HCT116 (cell line): Measurements from ENCODE around the gene CFAP61. TPM values are rescaled to one million over a fixed set of nuclear protein-coding genes. Genes with fewer than 3 reads are reported as not detected.

Experiments
- ATAC-seq: fragments of 200-7000 bp; cut with Tn5 transposase; 2 replicates; pipeline ENCODE4 v1.9.1; 2020; ENCODE audit warnings: mild to moderate bottlenecking, moderate library complexity
- BruUV-seq: library from RNA; stranded (reverse); fragments of 400-500 nt; replicated peaks from 2 replicates; lab custom pipeline; 2021; lab: Mats Ljungman, UMichigan
- CTCF ChIA-PET: fragments of 300-600 bp; sonication (Branson Sonifier 250); formaldehyde crosslinking; loops from one replicate; lab custom pipeline; 2021; ENCODE audit warnings: antibody characterized with exemption; lab: Charles Lee
- POLR2A ChIA-PET: fragments of 300-600, 350-600 bp; sonication (Branson Sonifier 250); formaldehyde crosslinking; loops from one replicate; lab custom pipeline; 2021; ENCODE audit warnings: antibody characterized with exemption; lab: Charles Lee
- RAD21 ChIA-PET, 2 experiments: fragments of 300-600 bp; sonication (Branson Sonifier 250); formaldehyde crosslinking; loops; one replicate each; lab custom pipeline; 2023; ENCODE audit warnings: low total read pairs in 2 of 2; ENCODE audit not compliant: uncharacterized antibody in 2 of 2, unreplicated experiment in 2 of 2, low non-redundant PET in 1 of 2; lab: Charles Lee
- DNase-seq: peaks from one replicate; pipeline ENCODE4 v3.0.0-alpha.2; 2010; ENCODE audit warnings: low read depth, low spot score
- H2AFZ ChIP-seq: fragments of 200-600 bp; shearing (Covaris generic), sonication (generic); 2 replicates; pipeline ENCODE4 v1.6.1; 2017; ENCODE audit warnings: low read depth, mixed run types, mixed read lengths, antibody characterized with exemption, low read length; ENCODE audit not compliant: poor library complexity, severe bottlenecking
- H3K27ac ChIP-seq: 2 replicates; pipeline ENCODE4 v1.5.1; 2012; ENCODE audit warnings: low read depth, low read length
- H3K27me3 ChIP-seq: fragments of 200-600 bp; sonication (generic); 2 replicates; pipeline ENCODE4 v1.6.1; 2016; ENCODE audit warnings: mixed run types, low read length, mixed read lengths; ENCODE audit not compliant: insufficient read depth
- H3K36me3 ChIP-seq, 2 experiments: fragments of 200-500 bp in 1 of 2; fragments of 200-600 bp in 1 of 2; sonication (Bioruptor generic) in 1 of 2; sonication (generic) in 1 of 2; 2 replicates each; pipeline versions ENCODE4 v1.5.1 to v1.6.1; 2014 to 2016; ENCODE audit warnings: low read length in 2 of 2, inconsistent platforms in 1 of 2, mixed read lengths in 1 of 2, mixed run types in 1 of 2; ENCODE audit not compliant: insufficient read depth in 2 of 2, control insufficient read depth in 1 of 2
- H3K4me1 ChIP-seq, 2 experiments: fragments of 200-600 bp in 1 of 2; sonication (generic) in 1 of 2; 2 replicates each; pipeline versions ENCODE4 v1.5.1 to v1.6.1; 2012 to 2017; ENCODE audit warnings: low read length in 2 of 2, inconsistent platforms in 1 of 2, mild to moderate bottlenecking in 1 of 2, mixed read lengths in 1 of 2, mixed run types in 1 of 2, moderate library complexity in 1 of 2; ENCODE audit not compliant: insufficient read depth in 2 of 2, control insufficient read depth in 1 of 2
- H3K4me2 ChIP-seq: fragments of 200-600 bp; sonication (generic); 2 replicates; pipeline ENCODE4 v1.6.1; 2017; ENCODE audit warnings: mixed run types, low read length, mixed read lengths
- H3K4me3 ChIP-seq, 2 experiments: fragments of 200-600 bp in 1 of 2; sonication (generic) in 1 of 2; replicated peaks in 1 of 2; 2 replicates each; pipeline ENCODE4 v1.5.1; 2011 to 2016; ENCODE audit warnings: low read length in 2 of 2, control low read depth in 1 of 2, low read depth in 1 of 2, mild to moderate bottlenecking in 1 of 2, mixed read lengths in 1 of 2, mixed run types in 1 of 2
- H3K79me2 ChIP-seq: fragments of 200-600 bp; sonication (generic); 2 replicates; pipeline ENCODE4 v1.6.1; 2017; ENCODE audit warnings: mild to moderate bottlenecking, mixed run types, low read length, moderate library complexity, mixed read lengths; ENCODE audit not compliant: insufficient read depth
- H3K9ac ChIP-seq: fragments of 200-600 bp; sonication (generic); 2 replicates; pipeline ENCODE4 v1.6.1; 2016; ENCODE audit warnings: low read length, mixed read lengths
- H3K9me2 ChIP-seq: fragments of 200-600 bp; sonication (generic), shearing (Covaris generic); 2 replicates; pipeline ENCODE4 v1.6.1; 2017; ENCODE audit warnings: mixed run types, mild to moderate bottlenecking, moderate library complexity; ENCODE audit not compliant: insufficient read depth
- H3K9me3 ChIP-seq, 2 experiments: fragments of 200-500 bp in 1 of 2; fragments of 200-600 bp in 1 of 2; sonication (Bioruptor generic) in 1 of 2; sonication (generic) in 1 of 2; 2 replicates each; pipeline ENCODE4 v1.6.1; 2014 to 2017; ENCODE audit warnings: low read length in 2 of 2, mixed read lengths in 2 of 2, inconsistent platforms in 1 of 2, low read depth in 1 of 2, mild to moderate bottlenecking in 1 of 2, mixed run types in 1 of 2, moderate library complexity in 1 of 2; ENCODE audit not compliant: control insufficient read depth in 1 of 2, insufficient read depth in 1 of 2
- H4K20me1 ChIP-seq: fragments of 200-600 bp; sonication (generic), shearing (Covaris generic); 2 replicates; pipeline ENCODE4 v1.6.1; 2017; ENCODE audit warnings: mixed run types, mild to moderate bottlenecking, moderate library complexity; ENCODE audit not compliant: insufficient read depth
- CEBPB ChIP-seq: IDR thresholded peaks from 2 replicates; pipeline ENCODE4 v1.6.1; 2012; ENCODE audit warnings: low read depth
- EGR1 ChIP-seq: IDR thresholded peaks from 2 replicates; pipeline ENCODE4 v1.6.1; 2012; ENCODE audit warnings: low read depth
- ELF1 ChIP-seq: IDR thresholded peaks from 2 replicates; pipeline ENCODE4 v1.6.1; 2012; ENCODE audit warnings: low read depth, borderline replicate concordance
- EZH2 ChIP-seq: fragments of 200-600 bp; sonication (generic); IDR thresholded peaks from 2 replicates; pipeline ENCODE4 v1.6.1; 2017; ENCODE audit warnings: antibody characterized with exemption, mixed run types
- FOSL1 ChIP-seq: IDR thresholded peaks from 2 replicates; pipeline ENCODE4 v1.6.1; 2012; ENCODE audit warnings: low read depth
- JUND ChIP-seq: IDR thresholded peaks from 2 replicates; pipeline ENCODE4 v1.6.1; 2012
- POLR2A ChIP-seq: IDR thresholded peaks from 2 replicates; pipeline ENCODE4 v1.7.0; 2011; ENCODE audit warnings: borderline replicate concordance; ENCODE audit not compliant: insufficient read depth, insufficient read length; ENCODE audit errors: extremely low read depth
- POLR2AphosphoS5 ChIP-seq: IDR thresholded peaks from 2 replicates; pipeline ENCODE4 v1.6.1; 2011; ENCODE audit warnings: mild to moderate bottlenecking, low read depth, low read length, moderate library complexity
- RAD21 ChIP-seq: IDR thresholded peaks from 2 replicates; pipeline ENCODE4 v1.6.1; 2012; ENCODE audit warnings: low read depth, mild to moderate bottlenecking
- SP1 ChIP-seq: IDR thresholded peaks from 2 replicates; pipeline ENCODE4 v1.6.1; 2012; ENCODE audit warnings: low read depth
- SRF ChIP-seq: IDR thresholded peaks from 2 replicates; pipeline ENCODE4 v1.6.1; 2012; ENCODE audit warnings: low read depth
- TCF7L2 ChIP-seq: IDR thresholded peaks from 2 replicates; pipeline ENCODE4 v1.7.0; 2011; ENCODE audit warnings: borderline replicate concordance, inconsistent platforms; ENCODE audit not compliant: insufficient read depth, insufficient read length; ENCODE audit errors: extremely low read depth
- YY1 ChIP-seq: IDR thresholded peaks from 2 replicates; pipeline ENCODE4 v1.6.1; 2011; ENCODE audit warnings: low read length, low read depth, moderate library complexity, mild to moderate bottlenecking; ENCODE audit not compliant: insufficient replicate concordance; ENCODE audit errors: extremely low read depth
- ZFX ChIP-seq: fragments of 450-650 bp; IDR thresholded peaks from 2 replicates; pipeline ENCODE4 v1.6.1; 2017
- ZNF274 ChIP-seq: fragments of 200-500 bp; sonication (Bioruptor generic); IDR thresholded peaks from 2 replicates; pipeline ENCODE4 v1.6.1; 2014; ENCODE audit warnings: mild to moderate bottlenecking, low read depth, low read length, inconsistent platforms
- intact Hi-C: fragments of 100-400 bp; cut with micrococcal nuclease; formaldehyde crosslinking; loops from 2 replicates; pipeline ENCODE4 v1.10.0; 2022
- total RNA-seq: library from RNA; stranded (reverse); gene quantifications from one replicate; pipeline ENCODE4 v1.2.1, GENCODE V29; 2021; ENCODE audit not compliant: unreplicated experiment
- TF ChIP-seq, protein P1 (sequence below): IDR thresholded peaks from 2 replicates; pipeline ENCODE4 v1.6.1; 2011; ENCODE audit warnings: mild to moderate bottlenecking, low read length, moderate library complexity; ENCODE audit not compliant: insufficient replicate concordance; ENCODE audit errors: extremely low read depth
- TF ChIP-seq, protein P2 (sequence below): IDR thresholded peaks from 2 replicates; pipeline ENCODE4 v1.6.1; 2012
- TF ChIP-seq, protein P3 (sequence below), 3 experiments: fragments of 200-600 bp in 1 of 3; sonication (generic) in 1 of 3; IDR thresholded peaks in 2 of 3; conservative IDR thresholded peaks in 1 of 3; 2 replicates each; pipeline ENCODE4 v1.5.1; 2012 to 2017; ENCODE audit warnings: low read depth in 2 of 3, low read length in 2 of 3, antibody characterized with exemption in 1 of 3, borderline replicate concordance in 1 of 3, control low read depth in 1 of 3, mild to moderate bottlenecking in 1 of 3, mixed read lengths in 1 of 3, mixed run types in 1 of 3, moderate library complexity in 1 of 3; ENCODE audit not compliant: insufficient read depth in 1 of 3
- TF ChIP-seq, protein P4 (sequence below): IDR thresholded peaks from 2 replicates; pipeline ENCODE4 v1.6.1; 2012

Gene CFAP61
- total RNA-seq, 1 experiment from 2014 or later = 1.7 TPM

DNA sequence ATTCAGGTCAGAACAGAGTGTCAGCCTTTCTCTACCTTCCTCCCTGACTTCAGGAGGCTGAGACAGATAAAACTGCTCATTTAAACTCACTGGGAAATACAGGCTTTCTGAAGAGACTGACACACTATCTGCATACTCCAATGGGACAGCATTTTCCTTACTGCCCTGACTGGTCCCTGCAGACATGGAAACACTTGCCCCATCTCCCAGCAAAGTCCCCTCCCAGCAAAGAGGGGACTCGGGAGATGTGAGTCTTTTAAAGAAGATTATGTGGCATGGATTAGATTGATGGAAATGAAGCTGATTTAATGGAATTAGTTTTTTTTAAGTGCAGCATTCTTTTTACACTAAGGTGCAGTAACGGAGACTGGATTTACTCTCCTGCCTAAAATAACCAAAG lies 90.8 kb downstream of the CFAP61 start:
- RAD21 ChIA-PET = no interaction called here
- Histone ChIP-seq H3K4me2 (no peak overlapping the region), H3K9ac (no peak overlapping the region), H3K4me3 (no peak overlapping the region), H3K27ac (no peak overlapping the region), H3K9me3 (no peaks in the 10 kb centered on the region), H3K79me2 (no peaks in the 10 kb centered on the region), H3K4me1 (no peaks in the 10 kb centered on the region), H3K27me3 (no peaks in the 10 kb centered on the region), H3K9me2 (no peaks in the 10 kb centered on the region), H4K20me1 (no peaks in the 10 kb centered on the region), H2AFZ (no peak overlapping the region), H3K36me3 (no peaks in the 10 kb centered on the region)
- POLR2A ChIA-PET = no interaction called here
- CTCF ChIA-PET = no interaction called here
- TF ChIP-seq POLR2A (no peak), RAD21 (no peak), ZFX (no peak), EGR1 (no peak), SRF (no peak), ELF1 (no peak), FOSL1 (no peak), POLR2AphosphoS5 (no peak), CEBPB (no peak), SP1 (no peak), YY1 (no peak), EZH2 (no peak), JUND (no peak), TCF7L2 (no peak), ZNF274 (no peak)
- TF ChIP-seq, protein P1, sequence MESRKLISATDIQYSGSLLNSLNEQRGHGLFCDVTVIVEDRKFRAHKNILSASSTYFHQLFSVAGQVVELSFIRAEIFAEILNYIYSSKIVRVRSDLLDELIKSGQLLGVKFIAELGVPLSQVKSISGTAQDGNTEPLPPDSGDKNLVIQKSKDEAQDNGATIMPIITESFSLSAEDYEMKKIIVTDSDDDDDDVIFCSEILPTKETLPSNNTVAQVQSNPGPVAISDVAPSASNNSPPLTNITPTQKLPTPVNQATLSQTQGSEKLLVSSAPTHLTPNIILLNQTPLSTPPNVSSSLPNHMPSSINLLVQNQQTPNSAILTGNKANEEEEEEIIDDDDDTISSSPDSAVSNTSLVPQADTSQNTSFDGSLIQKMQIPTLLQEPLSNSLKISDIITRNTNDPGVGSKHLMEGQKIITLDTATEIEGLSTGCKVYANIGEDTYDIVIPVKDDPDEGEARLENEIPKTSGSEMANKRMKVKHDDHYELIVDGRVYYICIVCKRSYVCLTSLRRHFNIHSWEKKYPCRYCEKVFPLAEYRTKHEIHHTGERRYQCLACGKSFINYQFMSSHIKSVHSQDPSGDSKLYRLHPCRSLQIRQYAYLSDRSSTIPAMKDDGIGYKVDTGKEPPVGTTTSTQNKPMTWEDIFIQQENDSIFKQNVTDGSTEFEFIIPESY = no peak
- TF ChIP-seq, protein P2, sequence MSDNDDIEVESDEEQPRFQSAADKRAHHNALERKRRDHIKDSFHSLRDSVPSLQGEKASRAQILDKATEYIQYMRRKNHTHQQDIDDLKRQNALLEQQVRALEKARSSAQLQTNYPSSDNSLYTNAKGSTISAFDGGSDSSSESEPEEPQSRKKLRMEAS = no peak
- TF ChIP-seq, protein P3, sequence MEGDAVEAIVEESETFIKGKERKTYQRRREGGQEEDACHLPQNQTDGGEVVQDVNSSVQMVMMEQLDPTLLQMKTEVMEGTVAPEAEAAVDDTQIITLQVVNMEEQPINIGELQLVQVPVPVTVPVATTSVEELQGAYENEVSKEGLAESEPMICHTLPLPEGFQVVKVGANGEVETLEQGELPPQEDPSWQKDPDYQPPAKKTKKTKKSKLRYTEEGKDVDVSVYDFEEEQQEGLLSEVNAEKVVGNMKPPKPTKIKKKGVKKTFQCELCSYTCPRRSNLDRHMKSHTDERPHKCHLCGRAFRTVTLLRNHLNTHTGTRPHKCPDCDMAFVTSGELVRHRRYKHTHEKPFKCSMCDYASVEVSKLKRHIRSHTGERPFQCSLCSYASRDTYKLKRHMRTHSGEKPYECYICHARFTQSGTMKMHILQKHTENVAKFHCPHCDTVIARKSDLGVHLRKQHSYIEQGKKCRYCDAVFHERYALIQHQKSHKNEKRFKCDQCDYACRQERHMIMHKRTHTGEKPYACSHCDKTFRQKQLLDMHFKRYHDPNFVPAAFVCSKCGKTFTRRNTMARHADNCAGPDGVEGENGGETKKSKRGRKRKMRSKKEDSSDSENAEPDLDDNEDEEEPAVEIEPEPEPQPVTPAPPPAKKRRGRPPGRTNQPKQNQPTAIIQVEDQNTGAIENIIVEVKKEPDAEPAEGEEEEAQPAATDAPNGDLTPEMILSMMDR (IDR thresholded peaks at IDR 0.05 in 2 of 3, conservative IDR thresholded peaks at IDR 0.05 in 1 of 3; ENCODE audit: borderline replicate concordance in 1 of 3, insufficient read depth in 1 of 3, low read depth in 2 of 3, low read length in 2 of 3) = no peak
- TF ChIP-seq, protein P4, sequence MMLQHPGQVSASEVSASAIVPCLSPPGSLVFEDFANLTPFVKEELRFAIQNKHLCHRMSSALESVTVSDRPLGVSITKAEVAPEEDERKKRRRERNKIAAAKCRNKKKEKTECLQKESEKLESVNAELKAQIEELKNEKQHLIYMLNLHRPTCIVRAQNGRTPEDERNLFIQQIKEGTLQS = no peak
- intact Hi-C loops = no loop called here
- DNase-seq (no peak), ATAC-seq (no peak)
- BruUV-seq = no TSS peak
